Right lobe of liver (tissue), 6 donors: ENCODE measurements around the gene LYL1. TPM values are rescaled to one million over a fixed set of nuclear protein-coding genes. Genes with fewer than 3 reads are reported as not detected.

Source experiments
- ATAC-seq, 4 donors: fragments of 200-7000 bp; cut with Tn5 transposase; one replicate each; pipeline ENCODE4 v1.9.1; 2020; ENCODE audit warnings: mild to moderate bottlenecking in 4 of 4, moderate library complexity in 4 of 4
- DNase-seq, 3 donors: peaks; one replicate each; pipeline ENCODE4 v3.0.0-alpha.2; 2020
- H3K27ac ChIP-seq, 3 donors: fragments of 200-600 bp; one replicate each; pipeline ENCODE4 v1.8.0; 2022
- H3K27me3 ChIP-seq, 2 donors: fragments of 200-600 bp; one replicate each; pipeline ENCODE4 v1.8.0; 2022
- H3K36me3 ChIP-seq, 4 donors: fragments of 200-600 bp; sonication (generic) in 1 of 4; one replicate each; pipeline versions ENCODE4 v1.5.1 to v1.8.0; 2017 to 2022; ENCODE audit warnings: control low read depth in 1 of 4
- H3K4me1 ChIP-seq, 4 donors: fragments of 200-600 bp; sonication (generic) in 1 of 4; one replicate each; pipeline versions ENCODE4 v1.5.1 to v1.8.0; 2017 to 2022; ENCODE audit warnings: control low read depth in 1 of 4
- H3K4me3 ChIP-seq, 3 donors: fragments of 200-600 bp; one replicate each; pipeline ENCODE4 v1.8.0; 2022
- H3K9me3 ChIP-seq, 4 donors: fragments of 200-600 bp; sonication (generic) in 1 of 4; one replicate each; pipeline versions ENCODE4 v1.5.1 to v1.8.0; 2017 to 2022; ENCODE audit warnings: control low read depth in 1 of 4
- POLR2A ChIP-seq: fragments of 450-650 bp; IDR thresholded peaks from one replicate; pipeline ENCODE4 v1.6.1; 2017; ENCODE audit warnings: antibody characterized with exemption, mild to moderate bottlenecking
- WGBS: methylation state at CpG from one replicate; pipeline ENCODE4 v1.1.6; 2018; ENCODE audit warnings: low coverage, low lambda C conversion rate; ENCODE audit not compliant: insufficient coverage; ENCODE audit errors: missing lambda C conversion rate; 5-methylcytosine and 5-hydroxymethylcytosine counted together
- intact Hi-C, 2 donors: fragments of 100-400 bp; cut with DNase I; formaldehyde crosslinking; loops; one replicate each; pipeline versions ENCODE4 v1.11.2 to v1.14.1; 2022
- total RNA-seq, 6 experiments: library from RNA; depleted of rRNA in 2 of 6; stranded (reverse); fragments of >200 nt in 2 of 6; fragmentation: NEBNext Ultra II Directional in 3 of 6; extraction: Animal tissue kit (Norgen Biotek cat#: 25700) in 3 of 6; gene quantifications; one replicate each; pipeline versions ENCODE4 v1.1.0 to v1.2.4, GENCODE V29; 2016 to 2023
- TF ChIP-seq, protein P1 (sequence below), 4 donors: fragments of 200-600 bp in 3 of 4; fragments of 450-650 bp in 1 of 4; IDR thresholded peaks; one replicate each; pipeline versions ENCODE4 v1.5.1 to v1.8.0; 2016 to 2022; ENCODE audit warnings: antibody characterized with exemption in 4 of 4, mild to moderate bottlenecking in 2 of 4
- donor health status: DM: no; HTN: yes; CAD: no.
- donor health status: DM: no; HTN: no; CAD: no.
- donor health status: DM: no; HTN: no; CAD: no.
- donor health status: DM: no; HTN: yes; CAD: no.
- donor health status: DM: no; HTN: yes; CAD: no.

The LYL1 gene
- total RNA-seq, 6 experiments from 2014 or later: 1.1 to 3.7 (median 2.3) TPM

DNA sequence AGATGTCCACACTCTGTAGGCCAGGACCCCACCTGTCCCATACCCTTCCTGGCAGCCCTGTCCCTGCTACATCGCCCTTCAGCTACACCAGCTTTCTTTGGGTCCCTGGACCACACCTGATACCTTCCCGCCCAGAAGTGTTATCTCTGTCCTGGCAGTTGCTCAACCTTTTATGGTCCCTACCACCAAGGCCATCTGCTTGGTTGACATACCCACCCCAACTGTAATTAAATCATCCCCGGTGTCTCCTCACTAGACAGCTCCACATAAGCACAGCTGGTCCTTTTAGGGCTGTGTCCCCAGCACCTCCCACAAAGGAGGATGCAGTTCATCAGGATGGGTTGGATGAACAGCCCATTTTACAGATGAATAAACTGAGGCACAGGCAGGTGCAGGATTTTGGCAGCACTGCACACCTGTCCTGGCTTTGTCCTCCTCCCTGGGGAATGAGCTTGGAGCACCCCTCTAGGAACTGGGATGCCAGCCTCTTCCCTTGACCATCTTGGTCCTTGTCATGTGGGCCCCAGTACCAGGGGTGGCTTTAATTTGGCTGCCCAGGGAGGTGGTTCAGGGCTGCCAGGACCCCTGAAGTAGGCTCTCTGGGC lies 28.3 kb upstream of the LYL1 start:
- TF ChIP-seq, protein P1, sequence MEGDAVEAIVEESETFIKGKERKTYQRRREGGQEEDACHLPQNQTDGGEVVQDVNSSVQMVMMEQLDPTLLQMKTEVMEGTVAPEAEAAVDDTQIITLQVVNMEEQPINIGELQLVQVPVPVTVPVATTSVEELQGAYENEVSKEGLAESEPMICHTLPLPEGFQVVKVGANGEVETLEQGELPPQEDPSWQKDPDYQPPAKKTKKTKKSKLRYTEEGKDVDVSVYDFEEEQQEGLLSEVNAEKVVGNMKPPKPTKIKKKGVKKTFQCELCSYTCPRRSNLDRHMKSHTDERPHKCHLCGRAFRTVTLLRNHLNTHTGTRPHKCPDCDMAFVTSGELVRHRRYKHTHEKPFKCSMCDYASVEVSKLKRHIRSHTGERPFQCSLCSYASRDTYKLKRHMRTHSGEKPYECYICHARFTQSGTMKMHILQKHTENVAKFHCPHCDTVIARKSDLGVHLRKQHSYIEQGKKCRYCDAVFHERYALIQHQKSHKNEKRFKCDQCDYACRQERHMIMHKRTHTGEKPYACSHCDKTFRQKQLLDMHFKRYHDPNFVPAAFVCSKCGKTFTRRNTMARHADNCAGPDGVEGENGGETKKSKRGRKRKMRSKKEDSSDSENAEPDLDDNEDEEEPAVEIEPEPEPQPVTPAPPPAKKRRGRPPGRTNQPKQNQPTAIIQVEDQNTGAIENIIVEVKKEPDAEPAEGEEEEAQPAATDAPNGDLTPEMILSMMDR (IDR thresholded peaks at IDR 0.05): no peak
- TF ChIP-seq POLR2A: no peak
- H3K27me3 ChIP-seq: no peaks in the 10 kb centered on the region
- H3K9me3 ChIP-seq: no peaks in the 10 kb centered on the region
- H3K27ac ChIP-seq: no peak overlapping the region
- ATAC-seq: no peak
- H3K36me3 ChIP-seq: peaks cover 0 to 2% (median 0%) of the 10 kb centered on the region in 4 donors
- no peak overlapping the region for H3K4me3 ChIP-seq
- no CpG with 5 or more reads among the region's 3 CpGs for WGBS
- intact Hi-C loops: no loop called here
- peaks cover 0 to 17% (median 8%) of the 10 kb centered on the region in 4 donors for H3K4me1 ChIP-seq
- no peak for DNase-seq

DNA sequence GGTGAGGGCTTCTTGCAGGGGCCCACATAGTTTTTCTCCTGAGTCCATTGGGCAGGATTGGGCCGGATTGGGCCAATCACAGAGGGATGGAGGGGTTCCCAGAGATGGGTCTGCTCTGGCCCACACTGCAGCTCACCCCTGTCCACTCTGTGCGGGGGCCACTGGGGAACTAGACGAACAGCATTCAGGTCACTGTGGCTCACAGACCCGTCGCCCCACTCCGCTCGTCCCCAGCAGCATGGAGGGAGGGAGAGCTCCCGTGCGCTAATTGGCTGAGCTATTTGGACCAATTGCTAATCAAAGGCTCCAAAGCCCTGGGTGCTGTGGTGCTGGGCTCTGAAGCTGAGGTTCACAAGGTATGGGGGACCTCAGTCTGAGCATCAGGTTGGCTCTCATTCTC lies 26.7 kb upstream of the LYL1 start:
- 100% methylated on average over 2 of the region's 9 CpGs for WGBS
- ATAC-seq: no peak
- DNase-seq: no peak
- Histone ChIP-seq H3K4me3 (no peak overlapping the region), H3K36me3 (no peaks in the 10 kb centered on the region), H3K27ac (no peak overlapping the region), H3K27me3 (no peaks in the 10 kb centered on the region), H3K4me1 (peaks cover 0 to 17% (median 8%) of the 10 kb centered on the region in 4 donors), H3K9me3 (no peaks in the 10 kb centered on the region)
- TF ChIP-seq, protein P1 (IDR thresholded peaks at IDR 0.05): no peak
- no peak for TF ChIP-seq POLR2A
- intact Hi-C loops: no loop called here

DNA sequence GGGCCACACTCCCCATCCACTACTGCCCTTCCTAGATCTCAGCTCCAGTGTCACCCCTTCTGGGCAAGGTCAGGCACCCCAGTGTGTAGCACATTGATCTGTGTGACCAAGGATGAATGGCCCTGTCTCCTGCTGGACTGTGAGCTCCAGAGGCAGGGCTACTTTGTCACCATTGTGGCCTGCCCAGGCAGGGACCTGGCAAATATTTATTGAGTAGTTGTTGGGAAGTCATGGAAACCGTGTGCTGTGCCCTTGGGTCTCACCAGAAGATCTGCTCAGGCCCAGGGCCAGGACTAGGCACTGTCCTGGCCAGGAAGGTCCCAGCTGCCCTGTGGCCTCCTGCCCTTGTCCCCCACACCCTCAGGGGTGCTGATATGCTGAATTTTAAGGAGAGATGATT lies 25.9 kb upstream of the LYL1 start:
- intact Hi-C loops: no loop called here
- DNase-seq (peak; percentile 49 to 82 (median 73)), ATAC-seq (peak; percentile 88 to 96 (median 92))
- Histone ChIP-seq H3K9me3 (no peaks in the 10 kb centered on the region), H3K4me1 (peaks cover 0 to 17% (median 8%) of the 10 kb centered on the region in 4 donors), H3K4me3 (no peak overlapping the region), H3K36me3 (no peaks in the 10 kb centered on the region), H3K27ac (peak overlapping the region in 2 of 3 donors; percentile 28 to 35), H3K27me3 (no peaks in the 10 kb centered on the region)
- TF ChIP-seq POLR2A: no peak
- TF ChIP-seq, protein P1 (IDR thresholded peaks at IDR 0.05): no peak
- no CpG with 5 or more reads among the region's 1 CpG for WGBS

DNA sequence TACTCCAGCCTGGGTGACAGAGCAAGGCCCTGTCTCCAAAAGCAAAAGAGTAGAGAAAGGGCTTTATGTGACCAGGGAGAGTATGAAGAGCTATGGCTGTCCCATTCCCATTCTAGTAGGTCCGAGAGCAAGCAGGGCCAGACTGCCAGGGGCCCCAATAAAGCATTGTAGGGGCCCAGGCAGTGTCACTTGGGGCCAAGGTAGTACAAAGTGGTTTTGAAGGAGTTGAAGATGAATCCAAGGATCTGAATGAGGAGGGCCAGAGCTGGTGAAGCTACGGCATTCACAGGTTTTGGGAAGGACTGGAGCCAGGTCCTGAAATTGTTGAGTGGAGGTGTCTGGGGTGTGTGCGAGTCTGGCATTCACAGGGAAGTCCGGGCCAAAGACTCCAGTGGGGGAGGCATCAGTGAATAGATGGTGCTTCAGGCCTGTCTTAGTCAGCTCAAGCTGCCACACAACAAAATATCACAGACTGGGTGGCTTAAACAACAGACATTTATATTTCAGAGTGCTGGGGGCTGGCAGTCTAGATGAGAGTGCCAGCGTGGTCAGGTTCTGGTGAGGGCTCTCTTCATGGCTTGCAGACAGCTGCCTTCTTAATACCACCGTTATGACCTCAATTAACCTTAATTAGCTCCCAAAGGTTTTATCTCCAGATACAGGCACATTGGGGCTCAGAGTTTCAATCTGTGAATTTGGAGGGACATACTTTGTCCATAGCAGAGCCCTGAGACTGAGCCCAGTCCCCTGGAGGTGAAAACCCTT lies 25.3 kb upstream of the LYL1 start:
- ATAC-seq (no peak), DNase-seq (no peak)
- Histone ChIP-seq H3K27me3 (no peaks in the 10 kb centered on the region), H3K27ac (peak overlapping the region in 1 of 3 donors; percentile 35), H3K4me1 (peaks cover 0 to 17% (median 8%) of the 10 kb centered on the region in 4 donors), H3K36me3 (no peaks in the 10 kb centered on the region), H3K9me3 (no peaks in the 10 kb centered on the region), H3K4me3 (no peak overlapping the region)
- TF ChIP-seq, protein P1 (IDR thresholded peaks at IDR 0.05): no peak
- TF ChIP-seq POLR2A: no peak
- intact Hi-C loops: no loop called here
- WGBS: 77% methylated on average over 6 of the region's 6 CpGs
